Measurements from ENCODE around the gene PPAT. TPM values are rescaled to one million over a fixed set of nuclear protein-coding genes. Genes with fewer than 3 reads are reported as not detected.

The PPAT gene
- total RNA-seq, 1 experiment from 2014 or later, result 38.3 TPM

DNA sequence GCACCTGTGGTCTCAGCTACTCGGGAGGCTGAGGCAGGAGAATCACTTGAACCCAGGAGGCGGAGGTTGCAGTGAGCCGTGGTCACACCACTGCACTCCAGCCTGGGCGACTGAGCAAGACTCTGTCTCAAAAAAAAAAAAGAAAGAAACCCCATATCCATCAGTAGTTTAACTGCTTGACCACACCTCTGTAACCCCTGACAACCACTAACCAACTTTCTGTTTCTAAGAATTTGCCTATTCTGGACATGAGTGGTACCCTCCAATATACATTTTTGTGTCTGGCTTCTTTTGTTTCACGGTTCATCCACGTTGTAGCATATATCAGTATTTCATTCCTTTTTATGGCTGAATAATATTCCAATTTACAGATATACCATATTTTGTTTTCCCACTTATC is 9.1 kb downstream of the PPAT start:
- no peaks in the 10 kb centered on the region for H3K9me3 ChIP-seq (ENCODE audit: control insufficient read depth, insufficient read depth, low read depth, low read length)
- TF ChIP-seq POLR2AphosphoS5 (IDR thresholded peaks at IDR 0.05; ENCODE audit: low read depth, low read length), result no peak
- no peak for TF ChIP-seq SIN3A (IDR thresholded peaks at IDR 0.05; ENCODE audit: borderline replicate concordance, insufficient read depth, low read depth, low read length)
- no peak for TF ChIP-seq TCF7L2 (IDR thresholded peaks at IDR 0.05; ENCODE audit: low read depth, low read length)
- TF ChIP-seq, protein P1, sequence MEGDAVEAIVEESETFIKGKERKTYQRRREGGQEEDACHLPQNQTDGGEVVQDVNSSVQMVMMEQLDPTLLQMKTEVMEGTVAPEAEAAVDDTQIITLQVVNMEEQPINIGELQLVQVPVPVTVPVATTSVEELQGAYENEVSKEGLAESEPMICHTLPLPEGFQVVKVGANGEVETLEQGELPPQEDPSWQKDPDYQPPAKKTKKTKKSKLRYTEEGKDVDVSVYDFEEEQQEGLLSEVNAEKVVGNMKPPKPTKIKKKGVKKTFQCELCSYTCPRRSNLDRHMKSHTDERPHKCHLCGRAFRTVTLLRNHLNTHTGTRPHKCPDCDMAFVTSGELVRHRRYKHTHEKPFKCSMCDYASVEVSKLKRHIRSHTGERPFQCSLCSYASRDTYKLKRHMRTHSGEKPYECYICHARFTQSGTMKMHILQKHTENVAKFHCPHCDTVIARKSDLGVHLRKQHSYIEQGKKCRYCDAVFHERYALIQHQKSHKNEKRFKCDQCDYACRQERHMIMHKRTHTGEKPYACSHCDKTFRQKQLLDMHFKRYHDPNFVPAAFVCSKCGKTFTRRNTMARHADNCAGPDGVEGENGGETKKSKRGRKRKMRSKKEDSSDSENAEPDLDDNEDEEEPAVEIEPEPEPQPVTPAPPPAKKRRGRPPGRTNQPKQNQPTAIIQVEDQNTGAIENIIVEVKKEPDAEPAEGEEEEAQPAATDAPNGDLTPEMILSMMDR (IDR thresholded peaks at IDR 0.05), result no peak
- TF ChIP-seq, protein P2, sequence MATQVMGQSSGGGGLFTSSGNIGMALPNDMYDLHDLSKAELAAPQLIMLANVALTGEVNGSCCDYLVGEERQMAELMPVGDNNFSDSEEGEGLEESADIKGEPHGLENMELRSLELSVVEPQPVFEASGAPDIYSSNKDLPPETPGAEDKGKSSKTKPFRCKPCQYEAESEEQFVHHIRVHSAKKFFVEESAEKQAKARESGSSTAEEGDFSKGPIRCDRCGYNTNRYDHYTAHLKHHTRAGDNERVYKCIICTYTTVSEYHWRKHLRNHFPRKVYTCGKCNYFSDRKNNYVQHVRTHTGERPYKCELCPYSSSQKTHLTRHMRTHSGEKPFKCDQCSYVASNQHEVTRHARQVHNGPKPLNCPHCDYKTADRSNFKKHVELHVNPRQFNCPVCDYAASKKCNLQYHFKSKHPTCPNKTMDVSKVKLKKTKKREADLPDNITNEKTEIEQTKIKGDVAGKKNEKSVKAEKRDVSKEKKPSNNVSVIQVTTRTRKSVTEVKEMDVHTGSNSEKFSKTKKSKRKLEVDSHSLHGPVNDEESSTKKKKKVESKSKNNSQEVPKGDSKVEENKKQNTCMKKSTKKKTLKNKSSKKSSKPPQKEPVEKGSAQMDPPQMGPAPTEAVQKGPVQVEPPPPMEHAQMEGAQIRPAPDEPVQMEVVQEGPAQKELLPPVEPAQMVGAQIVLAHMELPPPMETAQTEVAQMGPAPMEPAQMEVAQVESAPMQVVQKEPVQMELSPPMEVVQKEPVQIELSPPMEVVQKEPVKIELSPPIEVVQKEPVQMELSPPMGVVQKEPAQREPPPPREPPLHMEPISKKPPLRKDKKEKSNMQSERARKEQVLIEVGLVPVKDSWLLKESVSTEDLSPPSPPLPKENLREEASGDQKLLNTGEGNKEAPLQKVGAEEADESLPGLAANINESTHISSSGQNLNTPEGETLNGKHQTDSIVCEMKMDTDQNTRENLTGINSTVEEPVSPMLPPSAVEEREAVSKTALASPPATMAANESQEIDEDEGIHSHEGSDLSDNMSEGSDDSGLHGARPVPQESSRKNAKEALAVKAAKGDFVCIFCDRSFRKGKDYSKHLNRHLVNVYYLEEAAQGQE (IDR thresholded peaks at IDR 0.05; ENCODE audit: insufficient read depth in 1 of 2, low read depth in 2 of 2, low read length in 1 of 2), result no peak
- no peaks in the 10 kb centered on the region; the same call in 1 of the 2 replicates for H3K4me1 ChIP-seq (ENCODE audit: control insufficient read depth, insufficient read depth, low read length)
- intact Hi-C loops (cut with micrococcal nuclease; ENCODE audit: unreplicated experiment), result no loop called here
- no TSS peak for BruUV-seq (replicated peaks)
- in situ Hi-C loops (cut with HindIII; ENCODE audit: low pct_unique_long_range_greater_than_20kb, low sequenced_read_pairs), result no loop called here
- DNase-seq (ENCODE audit: low read depth, low spot score) (no peak), ATAC-seq (no peak)
- no peaks in the 10 kb centered on the region for H3K36me3 ChIP-seq (ENCODE audit: control insufficient read depth, insufficient read depth, low read length)
- H3K27ac ChIP-seq (ENCODE audit: low read length), result no peak overlapping the region
- CTCF ChIA-PET, result no interaction called here
- no peaks in the 10 kb centered on the region for H3K27me3 ChIP-seq (ENCODE audit: control insufficient read depth, insufficient read depth, low read length)
- H3K4me3 ChIP-seq (ENCODE audit: low read depth in 2 of 2, low read length in 2 of 2), result no peak overlapping the region
- POLR2A ChIA-PET, result no interaction called here

DNA sequence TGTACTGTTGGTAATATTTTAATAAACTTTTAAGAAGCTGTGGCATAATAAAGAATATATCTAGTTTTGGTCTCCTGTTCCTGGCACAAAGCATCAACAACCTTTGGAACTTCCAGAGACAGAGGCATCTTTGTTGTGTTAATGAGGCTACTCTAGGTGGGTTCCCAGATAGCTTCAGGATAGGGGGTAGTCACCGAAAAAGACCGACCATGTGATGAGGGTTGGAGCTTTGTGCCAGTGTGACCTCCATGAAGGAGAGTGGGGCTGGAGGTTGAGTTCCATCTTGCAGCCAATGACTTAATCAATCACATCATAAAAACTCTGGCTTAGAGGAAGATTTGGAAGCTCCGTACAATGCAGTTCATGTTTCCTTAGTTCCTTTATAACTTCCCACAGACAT is 9.9 kb downstream of the PPAT start:
- CTCF ChIA-PET, result no interaction called here
- H3K4me3 ChIP-seq (ENCODE audit: low read depth in 2 of 2, low read length in 2 of 2), result no peak overlapping the region
- DNase-seq (ENCODE audit: low read depth, low spot score) (no peak), ATAC-seq (no peak)
- H3K36me3 ChIP-seq (ENCODE audit: control insufficient read depth, insufficient read depth, low read length), result no peaks in the 10 kb centered on the region; the same call in 1 of the 2 replicates
- no peak overlapping the region for H3K27ac ChIP-seq (ENCODE audit: low read length)
- H3K27me3 ChIP-seq (ENCODE audit: control insufficient read depth, insufficient read depth, low read length), result no peaks in the 10 kb centered on the region
- no TSS peak for BruUV-seq (replicated peaks)
- in situ Hi-C loops (cut with HindIII; ENCODE audit: low pct_unique_long_range_greater_than_20kb, low sequenced_read_pairs), result no loop called here
- TF ChIP-seq SIN3A (IDR thresholded peaks at IDR 0.05; ENCODE audit: borderline replicate concordance, insufficient read depth, low read depth, low read length), result no peak
- TF ChIP-seq, protein P1 (IDR thresholded peaks at IDR 0.05), result no peak
- TF ChIP-seq, protein P2 (IDR thresholded peaks at IDR 0.05; ENCODE audit: insufficient read depth in 1 of 2, low read depth in 2 of 2, low read length in 1 of 2), result no peak
- no peak for TF ChIP-seq TCF7L2 (IDR thresholded peaks at IDR 0.05; ENCODE audit: low read depth, low read length)
- no peak for TF ChIP-seq POLR2AphosphoS5 (IDR thresholded peaks at IDR 0.05; ENCODE audit: low read depth, low read length)
- intact Hi-C loops (cut with micrococcal nuclease; ENCODE audit: unreplicated experiment), result no loop called here
- H3K4me1 ChIP-seq (ENCODE audit: control insufficient read depth, insufficient read depth, low read length), result no peaks in the 10 kb centered on the region
- POLR2A ChIA-PET, result no interaction called here
- no peaks in the 10 kb centered on the region for H3K9me3 ChIP-seq (ENCODE audit: control insufficient read depth, insufficient read depth, low read depth, low read length)
